ENCODE measurements around the gene PET117.

DNA sequence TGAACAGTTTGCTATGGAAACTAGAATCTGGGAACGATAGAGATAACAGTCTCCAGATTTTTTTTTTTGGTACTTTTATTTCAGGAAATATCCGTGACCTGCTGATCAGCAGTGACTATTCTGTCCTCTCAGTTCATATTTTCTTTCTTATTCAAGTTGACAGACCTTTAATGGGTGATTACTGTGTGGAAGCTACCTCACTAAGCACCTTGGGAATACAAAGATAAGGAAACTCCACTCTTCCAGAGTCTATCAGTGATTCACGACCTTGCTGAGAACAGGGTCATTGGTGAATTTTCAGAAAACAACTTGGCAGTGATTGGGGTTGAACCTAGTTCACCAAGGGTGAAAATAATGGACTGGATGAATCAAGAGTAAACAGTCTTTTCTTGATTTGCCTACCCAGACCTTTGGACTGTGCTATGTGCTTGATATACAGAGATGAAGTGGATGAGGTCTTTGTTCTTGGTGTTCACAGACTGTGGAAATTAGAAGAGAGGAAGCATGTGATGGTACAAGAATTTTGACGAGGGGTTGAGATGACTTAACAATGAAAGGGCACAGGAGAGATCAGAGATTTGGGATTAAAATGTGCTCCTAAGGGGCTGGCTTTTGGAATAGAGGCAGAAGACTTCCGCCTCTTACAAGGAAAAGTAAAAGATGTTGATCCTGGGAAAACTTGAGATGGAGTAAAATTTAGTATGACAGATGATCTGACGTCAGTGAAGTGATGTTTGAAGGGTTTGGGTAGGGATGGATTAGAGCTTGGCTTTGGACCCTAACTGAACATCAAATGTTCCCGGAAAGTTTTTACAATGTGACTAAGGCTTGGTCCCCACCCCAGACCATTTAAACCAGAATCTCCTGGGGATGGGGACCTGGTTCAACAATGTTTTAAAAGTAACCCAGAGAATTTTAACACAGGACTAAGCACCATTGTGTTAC, 1.2 kb downstream of the PET117 start:
- TF ChIP-seq ZNF70 (CRISPR knock-in tag; IDR thresholded peaks at IDR 0.05) (no peak), RARB (CRISPR knock-in tag; IDR thresholded peaks at IDR 0.05) (no peak), ZNF565 (CRISPR knock-in tag; conservative IDR thresholded peaks at IDR 0.05; ENCODE audit: low read depth) (no peak), SNAI2 (CRISPR knock-in tag; IDR thresholded peaks at IDR 0.05) (no peak), PATZ1 (CRISPR knock-in tag; IDR thresholded peaks at IDR 0.05; ENCODE audit: borderline replicate concordance) (no peak), ZC3H10 (CRISPR knock-in tag; IDR thresholded peaks at IDR 0.05) (no peak), ZFP3 (CRISPR knock-in tag; IDR thresholded peaks at IDR 0.05) (no peak), ZNF8 (CRISPR knock-in tag; IDR thresholded peaks at IDR 0.05) (no peak), OSR1 (CRISPR knock-in tag; IDR thresholded peaks at IDR 0.05) (no peak), TCF4 (CRISPR knock-in tag; IDR thresholded peaks at IDR 0.05; ENCODE audit: borderline replicate concordance) (no peak)
- TF ChIP-seq, protein P1, sequence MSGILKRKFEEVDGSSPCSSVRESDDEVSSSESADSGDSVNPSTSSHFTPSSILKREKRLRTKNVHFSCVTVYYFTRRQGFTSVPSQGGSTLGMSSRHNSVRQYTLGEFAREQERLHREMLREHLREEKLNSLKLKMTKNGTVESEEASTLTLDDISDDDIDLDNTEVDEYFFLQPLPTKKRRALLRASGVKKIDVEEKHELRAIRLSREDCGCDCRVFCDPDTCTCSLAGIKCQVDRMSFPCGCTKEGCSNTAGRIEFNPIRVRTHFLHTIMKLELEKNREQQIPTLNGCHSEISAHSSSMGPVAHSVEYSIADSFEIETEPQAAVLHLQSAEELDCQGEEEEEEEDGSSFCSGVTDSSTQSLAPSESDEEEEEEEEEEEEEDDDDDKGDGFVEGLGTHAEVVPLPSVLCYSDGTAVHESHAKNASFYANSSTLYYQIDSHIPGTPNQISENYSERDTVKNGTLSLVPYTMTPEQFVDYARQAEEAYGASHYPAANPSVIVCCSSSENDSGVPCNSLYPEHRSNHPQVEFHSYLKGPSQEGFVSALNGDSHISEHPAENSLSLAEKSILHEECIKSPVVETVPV (CRISPR knock-in tag; IDR thresholded peaks at IDR 0.05) = no peak
- TF ChIP-seq, protein P2, sequence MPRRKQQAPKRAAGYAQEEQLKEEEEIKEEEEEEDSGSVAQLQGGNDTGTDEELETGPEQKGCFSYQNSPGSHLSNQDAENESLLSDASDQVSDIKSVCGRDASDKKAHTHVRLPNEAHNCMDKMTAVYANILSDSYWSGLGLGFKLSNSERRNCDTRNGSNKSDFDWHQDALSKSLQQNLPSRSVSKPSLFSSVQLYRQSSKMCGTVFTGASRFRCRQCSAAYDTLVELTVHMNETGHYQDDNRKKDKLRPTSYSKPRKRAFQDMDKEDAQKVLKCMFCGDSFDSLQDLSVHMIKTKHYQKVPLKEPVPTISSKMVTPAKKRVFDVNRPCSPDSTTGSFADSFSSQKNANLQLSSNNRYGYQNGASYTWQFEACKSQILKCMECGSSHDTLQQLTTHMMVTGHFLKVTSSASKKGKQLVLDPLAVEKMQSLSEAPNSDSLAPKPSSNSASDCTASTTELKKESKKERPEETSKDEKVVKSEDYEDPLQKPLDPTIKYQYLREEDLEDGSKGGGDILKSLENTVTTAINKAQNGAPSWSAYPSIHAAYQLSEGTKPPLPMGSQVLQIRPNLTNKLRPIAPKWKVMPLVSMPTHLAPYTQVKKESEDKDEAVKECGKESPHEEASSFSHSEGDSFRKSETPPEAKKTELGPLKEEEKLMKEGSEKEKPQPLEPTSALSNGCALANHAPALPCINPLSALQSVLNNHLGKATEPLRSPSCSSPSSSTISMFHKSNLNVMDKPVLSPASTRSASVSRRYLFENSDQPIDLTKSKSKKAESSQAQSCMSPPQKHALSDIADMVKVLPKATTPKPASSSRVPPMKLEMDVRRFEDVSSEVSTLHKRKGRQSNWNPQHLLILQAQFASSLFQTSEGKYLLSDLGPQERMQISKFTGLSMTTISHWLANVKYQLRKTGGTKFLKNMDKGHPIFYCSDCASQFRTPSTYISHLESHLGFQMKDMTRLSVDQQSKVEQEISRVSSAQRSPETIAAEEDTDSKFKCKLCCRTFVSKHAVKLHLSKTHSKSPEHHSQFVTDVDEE (CRISPR knock-in tag; IDR thresholded peaks at IDR 0.05) = no peak
